SK-N-MC (cell line): Measurements from ENCODE around the gene SLC17A1.

Experiments used
- EZH2 ChIP-seq: fragments of 200-600 bp; sonication (generic); IDR thresholded peaks from one replicate; pipeline ENCODE4 v1.6.1; 2017; ENCODE audit warnings: antibody characterized with exemption
- POLR2AphosphoS5 ChIP-seq: IDR thresholded peaks from 2 replicates; pipeline ENCODE4 v1.6.1; 2012; ENCODE audit warnings: mild to moderate bottlenecking, low read depth, low read length, borderline replicate concordance

DNA sequence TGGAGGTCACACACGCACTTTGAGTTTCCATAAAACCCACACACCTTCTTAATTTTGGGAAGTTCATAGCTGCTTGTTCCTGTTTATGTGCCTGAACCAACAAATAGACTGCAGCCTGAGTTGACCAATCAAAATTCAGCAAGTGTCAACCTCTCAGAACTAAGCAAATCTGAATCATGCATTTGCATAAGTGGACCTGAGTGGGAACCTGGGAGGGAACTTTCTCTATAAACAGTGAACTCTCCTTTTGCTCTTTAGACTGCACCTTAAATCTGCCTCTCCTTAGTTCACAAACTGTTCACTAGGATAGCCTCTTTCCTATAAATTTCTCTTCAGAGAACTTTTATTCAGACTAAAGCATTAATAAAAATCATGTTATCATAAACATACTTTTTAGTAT is 37.9 kb downstream of the SLC17A1 start:
- TF ChIP-seq POLR2AphosphoS5 (no peak), EZH2 (no peak)
